GM18519 (cell line): Measurements from ENCODE around the gene SLC25A17.
"Not testable (repeated sequence)": the region's sequence is repeated elsewhere in the genome, so short reads cannot be mapped to it uniquely, and the experiment has no call there.

Source experiments
- ATAC-seq: cut with Tn5 transposase; IDR thresholded peaks from one replicate; pipeline ENCODE4 v1.9.1; 2021; ENCODE audit warnings: mild to moderate bottlenecking, moderate library complexity; ENCODE audit not compliant: unreplicated experiment, low FRiP score

The SLC25A17 gene

GRCh38 chr22:40758851-40759250 lies 60.3 kb downstream of the SLC25A17 start:
- ATAC-seq = not testable (repeated sequence)

DNA sequence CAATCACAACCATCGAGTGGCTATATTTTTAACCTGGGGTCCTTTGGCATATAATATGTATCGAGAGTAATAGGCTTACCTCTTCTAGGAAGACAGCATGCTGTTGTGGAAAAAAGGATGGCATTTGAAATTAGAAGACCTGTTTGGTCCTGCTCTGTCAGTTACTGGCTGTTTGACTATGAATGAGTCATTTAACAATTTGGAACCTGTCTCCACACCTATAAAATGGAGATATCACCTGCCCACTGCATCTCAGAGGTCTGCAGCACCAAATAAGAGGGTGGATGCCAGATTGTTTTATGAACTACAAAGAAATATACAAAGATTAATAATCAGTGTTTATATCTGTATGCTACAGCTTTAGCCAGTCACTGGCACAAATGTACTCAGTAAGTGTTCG lies 60.8 kb downstream of the SLC25A17 start:
- no peak for ATAC-seq

DNA sequence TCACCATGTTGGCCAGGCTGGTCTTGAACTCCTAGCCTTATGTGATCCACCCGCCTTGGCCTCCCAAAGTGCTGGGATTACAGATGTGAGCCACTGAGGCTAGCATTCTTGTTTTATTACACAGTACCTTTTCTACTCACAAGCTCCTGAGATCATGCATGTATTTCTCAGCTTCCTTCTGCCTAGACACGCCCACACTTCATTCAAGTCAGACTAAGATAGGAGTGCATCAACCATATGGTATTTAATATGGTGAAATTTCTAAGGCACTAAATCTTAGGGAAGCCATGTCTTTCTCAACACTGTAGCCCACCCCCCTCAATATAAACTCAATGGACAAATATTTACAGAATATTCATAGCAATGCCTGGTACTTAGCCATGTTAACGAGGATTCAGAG lies 62.1 kb downstream of the SLC25A17 start:
- ATAC-seq = no peak

DNA sequence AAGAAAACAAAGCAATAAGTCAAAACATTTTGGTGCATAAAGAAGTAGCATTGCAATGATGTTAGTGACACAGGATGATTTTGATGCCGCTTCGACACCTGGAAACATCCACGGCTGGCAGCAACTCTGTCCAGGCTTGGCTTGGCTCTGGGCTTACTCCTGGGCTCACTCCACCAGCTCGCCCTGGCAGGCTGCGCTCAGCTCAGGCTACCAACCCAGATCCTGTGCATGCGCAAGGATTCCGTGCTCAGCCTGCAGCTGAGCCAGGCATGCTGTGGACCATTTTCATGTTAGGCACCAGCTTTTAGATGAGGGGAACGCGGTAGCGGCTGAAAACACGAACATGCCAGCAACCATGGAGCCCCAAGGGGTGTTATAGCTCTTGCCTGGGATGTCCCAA lies 66.0 kb downstream of the SLC25A17 start:
- no peak for ATAC-seq

DNA sequence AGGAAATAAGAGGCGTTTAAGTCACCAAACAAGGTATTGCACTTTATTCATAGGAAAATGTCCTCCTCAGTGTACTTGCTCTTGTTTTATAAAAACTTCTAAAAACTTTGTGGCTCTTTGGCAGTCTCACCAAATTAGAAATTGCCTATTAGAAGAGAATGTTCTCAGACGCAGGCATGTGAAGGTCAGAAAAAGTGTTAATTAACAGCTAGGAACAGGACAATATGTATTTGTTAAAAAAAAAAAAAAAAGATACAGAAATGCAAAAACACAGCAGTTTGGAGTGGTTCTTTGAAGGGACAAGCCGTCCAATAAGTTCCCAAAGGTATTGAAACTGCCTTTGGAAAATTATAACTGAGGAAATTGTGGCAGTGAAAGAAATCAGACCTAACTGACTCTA lies 67.9 kb downstream of the SLC25A17 start:
- ATAC-seq = no peak

DNA sequence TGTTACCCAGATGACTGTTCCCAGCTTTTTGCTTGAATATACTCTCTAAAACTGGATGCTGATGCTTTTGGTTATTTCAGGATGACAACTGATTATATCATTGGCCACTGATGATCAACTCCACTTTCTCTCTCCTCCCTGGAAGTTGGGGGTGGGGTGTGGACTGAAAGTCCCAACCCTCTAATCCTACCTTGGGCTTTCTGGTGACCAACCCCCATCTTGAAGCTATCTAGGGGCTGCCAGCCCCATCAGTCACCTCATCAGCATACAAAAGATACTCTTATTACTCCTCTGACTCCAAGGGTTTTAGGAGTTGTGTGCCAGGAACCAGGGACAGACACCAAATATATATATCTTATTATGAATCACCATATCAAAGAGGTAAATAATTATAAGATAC lies 69.3 kb downstream of the SLC25A17 start:
- ATAC-seq = no peak

- no peak for ATAC-seq
These were observed 70.5 kb downstream of the SLC25A17 start for GRCh38 chr22:40748388-40749355.

DNA sequence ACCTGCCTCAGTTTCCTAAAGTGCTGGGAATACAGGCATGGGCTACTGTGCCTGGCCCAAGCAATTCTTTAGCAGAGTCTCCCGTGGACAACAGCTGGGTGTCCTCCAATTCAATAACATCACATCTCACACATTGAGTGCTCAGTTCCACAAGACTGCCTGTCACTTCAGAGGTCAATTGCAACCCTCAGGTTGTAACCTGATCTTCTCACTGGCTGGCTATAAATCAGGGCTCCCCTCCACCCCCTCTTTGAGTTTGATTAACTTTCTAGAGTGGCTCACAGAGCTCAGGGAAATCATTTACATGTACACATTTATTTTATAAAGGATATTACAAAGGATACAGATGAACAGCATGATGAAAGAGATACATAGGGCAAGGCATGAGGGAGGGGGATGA lies 71.8 kb downstream of the SLC25A17 start:
- no peak for ATAC-seq

GRCh38 chr22:40746428-40747220 lies 72.5 kb downstream of the SLC25A17 start:
- ATAC-seq = no peak

- ATAC-seq = no peak
These were observed 75.4 kb downstream of the SLC25A17 start for GRCh38 chr22:40743768-40744167.

DNA sequence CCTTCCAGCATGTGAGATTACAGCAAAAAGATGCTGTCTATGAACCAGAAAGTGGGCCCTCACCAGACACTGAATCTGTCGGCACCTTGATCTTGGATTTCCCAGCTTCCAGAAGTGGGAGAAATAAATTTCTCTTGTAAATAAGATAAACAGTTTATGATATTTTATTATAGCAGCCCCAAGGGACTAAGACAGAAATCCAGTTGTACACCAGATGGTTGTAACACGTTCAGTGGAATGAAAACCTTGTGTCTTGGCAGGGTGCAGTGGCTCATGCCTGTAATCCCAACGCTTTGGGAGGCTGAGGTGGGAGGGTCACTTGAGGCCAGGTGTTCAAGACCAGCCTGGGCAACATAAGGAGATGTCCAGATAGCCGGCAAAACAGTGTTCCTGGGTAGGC lies 78.0 kb downstream of the SLC25A17 start:
- no peak for ATAC-seq

GRCh38 chr22:40739721-40740120 lies 79.4 kb downstream of the SLC25A17 start:
- ATAC-seq = no peak

DNA sequence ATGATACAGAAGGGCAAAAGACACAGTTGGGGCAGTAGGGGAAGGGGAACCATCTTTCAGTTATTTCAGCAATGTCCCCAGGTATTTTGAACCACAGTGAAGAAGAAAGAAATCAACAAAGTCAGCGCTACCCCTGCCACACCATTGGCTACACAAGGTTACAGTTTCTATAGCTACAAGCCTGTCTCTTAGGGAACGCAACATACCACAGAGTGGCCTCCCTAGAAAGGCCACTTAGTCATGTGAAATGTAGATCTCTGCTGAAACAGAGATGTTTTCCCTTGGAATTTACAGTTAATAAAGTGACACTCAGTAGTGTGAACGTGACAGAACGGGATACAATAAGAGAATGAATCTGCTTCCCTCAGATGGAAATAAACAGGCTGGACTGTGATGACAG lies 85.2 kb downstream of the SLC25A17 start:
- no peak for ATAC-seq

DNA sequence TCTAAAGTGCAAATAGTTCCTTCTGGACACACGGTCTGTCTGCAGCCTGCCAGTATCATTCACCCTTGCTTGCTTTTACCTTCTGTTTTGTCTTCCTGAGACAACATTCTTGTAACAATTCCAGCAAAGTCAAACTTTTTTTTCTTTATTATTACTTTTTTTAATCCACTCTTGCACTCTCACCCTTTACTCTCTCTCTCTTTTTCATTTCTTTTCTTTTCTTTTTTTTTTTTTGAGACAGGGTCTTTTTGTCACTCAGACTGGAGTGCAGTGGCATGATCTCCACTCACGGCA lies 86.2 kb downstream of the SLC25A17 start:
- ATAC-seq = no peak

DNA sequence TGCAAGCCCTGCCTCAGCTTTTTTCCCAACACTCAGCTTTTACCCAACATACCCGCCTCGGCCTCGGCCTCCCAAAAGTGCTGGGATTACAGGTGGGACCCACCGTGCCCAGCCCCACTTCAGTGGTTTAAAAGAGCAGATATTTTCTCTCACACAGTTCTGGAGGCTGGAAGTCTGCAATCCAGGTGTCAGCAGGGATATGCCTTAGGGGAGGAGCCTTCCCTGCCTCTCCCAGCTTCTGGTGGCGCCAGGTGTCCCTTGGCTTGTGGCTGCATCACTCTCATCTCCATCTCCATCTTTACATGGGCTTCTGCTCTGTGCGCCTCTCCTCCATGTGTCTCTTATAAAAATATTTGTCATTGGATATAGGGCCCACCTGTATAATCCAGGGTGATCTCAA lies 89.9 kb downstream of the SLC25A17 start:
- no peak for ATAC-seq

GRCh38 chr22:40728731-40729189 lies 90.4 kb downstream of the SLC25A17 start:
- no peak for ATAC-seq

- no peak for ATAC-seq
These were observed 91.1 kb downstream of the SLC25A17 start for GRCh38 chr22:40727964-40728615.

GRCh38 chr22:40727070-40727963 lies 91.8 kb downstream of the SLC25A17 start:
- no peak for ATAC-seq

- no peak for ATAC-seq
These were observed 92.6 kb downstream of the SLC25A17 start for GRCh38 chr22:40726514-40726913.

GRCh38 chr22:40723396-40723933 lies 95.7 kb downstream of the SLC25A17 start:
- no peak for ATAC-seq
